ENCODE data around the gene MYH2. TPM values are rescaled to one million over a fixed set of nuclear protein-coding genes. Genes with fewer than 3 reads are reported as not detected.

MYH2 gene
- total RNA-seq, 1 donor from 2014 or later = not detected

- H3K9me3 Mint-ChIP-seq (ENCODE audit: unreplicated experiment) = peaks cover 1% of the 10 kb centered on the region
- TF ChIP-seq CTCF (IDR thresholded peaks at IDR 0.05; ENCODE audit: partially characterized antibody, unreplicated experiment) = no peak
- H3K4me1 Mint-ChIP-seq (ENCODE audit: low read depth, unreplicated experiment) = no peaks in the 10 kb centered on the region
- no peaks in the 10 kb centered on the region for H3K27me3 Mint-ChIP-seq (ENCODE audit: unreplicated experiment)
- H3K36me3 Mint-ChIP-seq (ENCODE audit: unreplicated experiment) = no peaks in the 10 kb centered on the region
- no peak for DNase-seq
- H3K4me3 Mint-ChIP-seq (ENCODE audit: unreplicated experiment) = no peak overlapping the region
- no peak overlapping the region for H3K27ac Mint-ChIP-seq (ENCODE audit: unreplicated experiment)
Observed at GRCh38 chr17:10527419-10527818, 22.0 kb downstream of the MYH2 start.

GRCh38 chr17:10526517-10526916 is 22.9 kb downstream of the MYH2 start:
- no peaks in the 10 kb centered on the region for H3K27me3 Mint-ChIP-seq (ENCODE audit: unreplicated experiment)
- no peak overlapping the region for H3K4me3 Mint-ChIP-seq (ENCODE audit: unreplicated experiment)
- H3K36me3 Mint-ChIP-seq (ENCODE audit: unreplicated experiment) = no peaks in the 10 kb centered on the region
- H3K27ac Mint-ChIP-seq (ENCODE audit: unreplicated experiment) = no peak overlapping the region
- H3K4me1 Mint-ChIP-seq (ENCODE audit: low read depth, unreplicated experiment) = no peaks in the 10 kb centered on the region
- H3K9me3 Mint-ChIP-seq (ENCODE audit: unreplicated experiment) = peaks cover 1% of the 10 kb centered on the region
- DNase-seq = no peak
- TF ChIP-seq CTCF (IDR thresholded peaks at IDR 0.05; ENCODE audit: partially characterized antibody, unreplicated experiment) = no peak

- no peak overlapping the region for H3K27ac Mint-ChIP-seq (ENCODE audit: unreplicated experiment)
- no peaks in the 10 kb centered on the region for H3K36me3 Mint-ChIP-seq (ENCODE audit: unreplicated experiment)
- H3K4me3 Mint-ChIP-seq (ENCODE audit: unreplicated experiment) = no peak overlapping the region
- no peaks in the 10 kb centered on the region for H3K4me1 Mint-ChIP-seq (ENCODE audit: low read depth, unreplicated experiment)
- no peaks in the 10 kb centered on the region for H3K27me3 Mint-ChIP-seq (ENCODE audit: unreplicated experiment)
- H3K9me3 Mint-ChIP-seq (ENCODE audit: unreplicated experiment) = no peaks in the 10 kb centered on the region
- TF ChIP-seq CTCF (IDR thresholded peaks at IDR 0.05; ENCODE audit: partially characterized antibody, unreplicated experiment) = no peak
- no peak for DNase-seq
Observed at GRCh38 chr17:10523064-10523463, 26.4 kb downstream of the MYH2 start.

GRCh38 chr17:10521949-10522348 is 27.5 kb downstream of the MYH2 start:
- Mint-ChIP-seq H3K36me3 (ENCODE audit: unreplicated experiment) (no peaks in the 10 kb centered on the region), H3K4me1 (ENCODE audit: low read depth, unreplicated experiment) (no peaks in the 10 kb centered on the region), H3K9me3 (ENCODE audit: unreplicated experiment) (no peaks in the 10 kb centered on the region), H3K4me3 (ENCODE audit: unreplicated experiment) (no peak overlapping the region), H3K27ac (ENCODE audit: unreplicated experiment) (no peak overlapping the region), H3K27me3 (ENCODE audit: unreplicated experiment) (no peaks in the 10 kb centered on the region)
- DNase-seq = no peak
- TF ChIP-seq CTCF (IDR thresholded peaks at IDR 0.05; ENCODE audit: partially characterized antibody, unreplicated experiment) = no peak

- no peak for DNase-seq
- Mint-ChIP-seq H3K27ac (ENCODE audit: unreplicated experiment) (no peak within 1 kb of the TSS), H3K36me3 (ENCODE audit: unreplicated experiment) (no peaks in the 10 kb centered on the region), H3K27me3 (ENCODE audit: unreplicated experiment) (no peaks in the 10 kb centered on the region), H3K4me3 (ENCODE audit: unreplicated experiment) (no peak within 1 kb of the TSS), H3K4me1 (ENCODE audit: low read depth, unreplicated experiment) (no peaks in the 10 kb centered on the region), H3K9me3 (ENCODE audit: unreplicated experiment) (no peaks in the 10 kb centered on the region)
- TF ChIP-seq CTCF (IDR thresholded peaks at IDR 0.05; ENCODE audit: partially characterized antibody, unreplicated experiment) = no peak
Observed at GRCh38 chr17:10518271-10519037, 31.0 kb downstream of the MYH2 start, which contains the start of gene MYH1. Gene MYH1 (minus strand): TSS chr17:10518542. CDS start chr17:10516642, 1,900 bp downstream.
